GM18517 (cell line): Measurements from ENCODE around the gene PRR14.
"Not testable (repeated sequence)": the region's sequence is repeated elsewhere in the genome, so short reads cannot be mapped to it uniquely, and the experiment has no call there.

Experiments
- ATAC-seq: cut with Tn5 transposase; IDR thresholded peaks from one replicate; pipeline ENCODE4 v1.9.1; 2021; ENCODE audit warnings: mild to moderate bottlenecking, moderate library complexity; ENCODE audit not compliant: unreplicated experiment

The PRR14 gene

DNA sequence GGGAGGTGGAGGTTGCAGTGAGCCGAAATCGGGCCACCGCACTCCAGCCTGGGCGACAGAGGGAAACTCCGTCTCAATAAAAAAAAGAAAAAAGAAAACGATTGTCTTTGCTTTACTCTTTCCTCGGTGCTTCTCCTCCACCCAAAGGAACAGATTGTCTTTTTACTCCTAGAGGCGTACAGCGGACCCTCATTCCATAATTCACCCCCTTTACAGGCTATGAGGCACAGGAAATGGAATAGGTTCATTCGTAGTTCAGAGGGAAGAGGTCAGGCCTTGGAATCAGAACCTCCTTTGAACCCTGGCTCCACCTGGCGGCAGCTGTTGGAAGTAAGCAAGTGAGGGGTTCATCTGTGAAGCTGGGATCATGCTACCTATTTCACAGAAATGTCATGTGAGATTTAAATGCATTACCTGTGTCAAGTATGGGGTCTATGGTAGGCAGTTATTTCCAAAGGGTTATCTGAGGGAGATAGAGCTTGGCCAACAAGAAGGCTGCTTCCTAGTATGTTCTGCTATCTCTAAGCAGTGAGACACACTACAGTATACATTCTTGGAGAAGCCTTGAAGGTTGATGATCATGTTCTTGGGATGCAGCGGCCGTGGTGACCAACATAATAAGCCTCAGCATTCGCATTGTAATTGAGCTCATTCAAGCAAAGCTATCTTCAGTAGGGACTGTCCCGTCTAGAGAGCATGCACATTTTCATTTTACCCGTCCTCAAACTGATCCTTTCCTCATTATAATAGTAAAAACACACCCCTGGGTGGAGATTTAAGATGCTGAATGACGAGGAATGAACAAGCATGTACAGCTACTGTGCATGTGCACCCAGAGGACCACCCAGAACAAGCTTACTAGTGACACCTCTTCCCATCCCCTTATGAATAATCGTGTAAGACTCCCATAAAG, 21.9 kb upstream of the PRR14 start:
- ATAC-seq = no peak

GRCh38 chr16:30632454-30632853, 18.3 kb upstream of the PRR14 start:
- not testable (repeated sequence) for ATAC-seq

DNA sequence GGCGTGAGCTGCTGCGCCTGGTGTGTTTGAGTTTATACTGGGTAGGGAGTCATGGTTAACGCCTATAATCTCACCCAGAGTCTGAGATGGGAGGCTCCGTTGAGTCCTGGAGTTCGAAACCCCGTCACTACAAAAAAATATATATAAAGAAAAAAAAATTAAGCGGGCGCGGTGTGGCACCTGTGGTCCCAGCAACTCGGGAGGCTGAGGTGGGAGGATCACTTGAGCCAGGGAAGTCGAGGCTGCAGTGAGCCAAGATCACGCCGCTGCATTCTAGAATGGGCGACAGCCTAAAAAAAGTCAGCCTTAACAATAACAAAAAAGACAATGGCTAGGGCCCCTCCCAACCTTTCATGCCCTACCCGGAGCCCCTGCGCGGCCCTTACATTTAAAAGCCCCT, 17.2 kb upstream of the PRR14 start:
- no peak for ATAC-seq

GRCh38 chr16:30636599-30636998, 14.2 kb upstream of the PRR14 start:
- no peak for ATAC-seq

DNA sequence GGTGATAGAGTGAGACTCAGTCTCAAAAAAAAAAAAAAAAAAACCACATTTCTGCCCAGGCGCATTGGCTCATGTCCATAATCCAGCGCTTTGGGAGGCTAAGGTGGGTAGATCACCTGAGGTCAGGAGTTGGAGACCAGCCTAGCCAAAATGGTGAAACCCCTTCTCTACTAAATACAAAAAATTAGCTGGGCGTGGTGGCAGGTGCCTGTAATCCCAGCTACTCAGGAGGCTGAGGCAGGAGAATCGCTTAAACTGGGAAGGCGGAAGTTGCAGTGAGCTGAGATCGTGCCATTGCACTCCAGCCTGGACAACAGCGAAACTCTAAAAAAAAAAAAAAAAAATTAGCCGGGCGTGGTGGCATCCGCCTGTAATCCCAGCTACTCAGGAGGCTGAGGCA, 13.6 kb upstream of the PRR14 start:
- not testable (repeated sequence) for ATAC-seq

- no peak for ATAC-seq
These were observed 12.8 kb upstream of the PRR14 start for GRCh38 chr16:30637944-30638343.

- ATAC-seq = no peak
These were observed 9.3 kb upstream of the PRR14 start for GRCh38 chr16:30641378-30641982.

- no peak for ATAC-seq
These were observed 6.4 kb upstream of the PRR14 start for GRCh38 chr16:30644334-30644830.

GRCh38 chr16:30645727-30646126, 5.0 kb upstream of the PRR14 start:
- no peak for ATAC-seq

- ATAC-seq = no peak
These were observed 3.5 kb upstream of the PRR14 start for GRCh38 chr16:30647274-30647571.

DNA sequence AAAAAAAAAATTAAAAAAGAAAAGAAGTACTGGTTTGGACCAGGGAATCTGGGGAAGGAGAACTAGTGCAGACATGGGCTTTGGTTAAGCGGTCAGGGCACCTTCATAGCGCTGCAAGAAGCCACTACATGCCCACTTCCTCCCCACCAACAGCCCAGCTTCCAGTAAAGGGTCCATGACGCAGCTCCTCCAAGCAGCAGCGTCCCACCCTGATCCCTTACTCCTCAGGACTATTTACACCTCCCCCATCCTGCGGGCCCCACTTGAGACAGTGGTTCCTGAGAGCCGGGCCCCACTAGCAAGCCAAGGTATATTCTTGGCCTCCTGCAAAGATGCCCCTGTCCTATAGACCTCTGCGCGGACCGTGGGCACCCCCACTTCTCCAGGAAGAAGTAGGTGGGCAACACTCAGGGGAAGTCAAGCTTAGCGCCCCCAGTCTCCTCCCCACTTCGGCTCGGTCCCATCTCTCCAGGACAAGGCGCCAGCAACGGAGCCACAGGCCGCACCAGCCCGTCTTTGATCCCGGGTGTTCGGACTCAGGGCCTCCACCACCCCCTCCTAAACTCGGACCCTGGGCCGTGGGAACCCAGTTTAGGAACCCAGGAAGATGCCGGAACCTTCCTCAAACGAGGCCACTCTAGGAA, 913 bp upstream of the PRR14 start:
- ATAC-seq = no peak

DNA sequence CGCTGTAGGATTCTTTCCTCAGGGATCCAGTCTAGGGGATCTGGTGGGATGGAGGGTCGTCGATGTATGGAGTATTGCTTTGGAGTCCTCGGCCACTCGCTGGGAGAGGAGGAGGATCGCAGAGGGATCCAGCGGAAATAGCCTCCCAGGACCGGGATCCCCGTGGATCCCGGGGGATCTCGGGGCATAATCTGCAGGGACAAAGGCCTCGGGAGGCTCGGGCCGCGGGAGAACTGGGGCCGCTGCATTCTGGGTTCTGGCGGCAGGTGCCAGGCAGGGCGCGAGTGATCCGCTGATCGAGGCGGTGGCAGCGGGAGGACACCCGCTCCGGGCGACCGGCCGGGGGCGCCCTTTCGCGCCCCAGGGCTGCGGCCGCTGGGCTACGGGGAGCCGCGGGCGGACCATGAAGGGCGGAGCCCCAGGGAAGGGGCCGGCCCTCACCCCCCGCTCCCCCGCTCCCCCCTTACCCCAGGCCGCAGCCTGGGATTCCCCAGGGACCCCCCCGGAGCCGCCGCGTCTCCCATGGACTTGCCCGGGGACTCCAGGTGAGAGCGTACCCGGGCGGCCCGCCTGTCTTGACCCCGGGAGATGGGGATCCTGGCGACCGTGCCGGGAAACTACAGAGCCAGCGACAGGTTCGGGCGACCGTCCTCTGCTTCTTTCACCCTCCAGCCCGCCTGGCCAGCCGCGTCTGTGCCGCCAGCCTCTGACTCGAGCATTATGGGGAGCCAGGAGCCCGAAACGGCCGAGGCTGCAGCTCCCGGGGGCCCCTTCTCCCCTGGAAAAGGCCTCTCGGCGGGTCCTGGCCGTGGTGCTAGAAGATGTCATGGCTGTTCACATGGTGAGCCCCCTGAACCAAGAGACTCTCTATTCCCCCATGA, 604 bp downstream of the PRR14 start:
- ATAC-seq = peak; percentile 27

DNA sequence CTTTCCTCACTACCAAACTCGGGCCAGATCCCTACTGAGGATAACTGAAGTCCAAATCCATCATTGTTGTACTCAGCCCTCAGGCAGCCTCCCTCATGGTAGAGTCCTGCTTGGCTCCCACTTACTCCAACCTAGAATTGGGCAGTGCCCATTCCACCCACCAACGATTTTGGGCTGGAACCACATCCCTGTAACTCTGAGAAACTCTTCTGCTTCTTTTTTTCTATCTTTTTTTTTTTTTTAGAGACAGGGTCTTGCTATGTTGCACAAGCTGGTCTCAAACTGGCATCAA, 1.2 kb downstream of the PRR14 start:
- no peak for ATAC-seq

- no peak for ATAC-seq
These were observed 2.0 kb downstream of the PRR14 start for GRCh38 chr16:30652718-30653117.

DNA sequence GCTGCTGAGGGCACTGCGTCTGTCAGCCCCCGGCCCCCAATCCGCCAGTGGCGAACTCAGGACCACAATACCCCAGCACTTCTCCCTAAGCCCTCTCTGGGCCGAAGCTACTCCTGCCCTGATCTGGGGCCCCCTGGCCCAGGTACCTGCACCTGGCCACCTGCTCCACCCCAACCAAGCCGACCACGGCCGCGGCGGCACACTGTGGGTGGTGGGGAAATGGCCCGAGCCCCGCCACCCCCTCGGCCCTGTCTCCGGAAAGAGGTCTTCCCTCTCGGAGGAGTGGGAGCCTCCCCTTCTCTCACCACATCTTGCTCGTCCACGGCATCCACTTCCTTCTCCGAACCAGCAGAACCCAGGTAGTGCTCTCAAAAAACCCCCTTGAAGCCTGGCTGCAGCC, 4.1 kb downstream of the PRR14 start:
- ATAC-seq = no peak

GRCh38 chr16:30655815-30656347, 5.1 kb downstream of the PRR14 start:
- ATAC-seq = no peak

GRCh38 chr16:30656388-30656787, 5.6 kb downstream of the PRR14 start:
- no peak for ATAC-seq

DNA sequence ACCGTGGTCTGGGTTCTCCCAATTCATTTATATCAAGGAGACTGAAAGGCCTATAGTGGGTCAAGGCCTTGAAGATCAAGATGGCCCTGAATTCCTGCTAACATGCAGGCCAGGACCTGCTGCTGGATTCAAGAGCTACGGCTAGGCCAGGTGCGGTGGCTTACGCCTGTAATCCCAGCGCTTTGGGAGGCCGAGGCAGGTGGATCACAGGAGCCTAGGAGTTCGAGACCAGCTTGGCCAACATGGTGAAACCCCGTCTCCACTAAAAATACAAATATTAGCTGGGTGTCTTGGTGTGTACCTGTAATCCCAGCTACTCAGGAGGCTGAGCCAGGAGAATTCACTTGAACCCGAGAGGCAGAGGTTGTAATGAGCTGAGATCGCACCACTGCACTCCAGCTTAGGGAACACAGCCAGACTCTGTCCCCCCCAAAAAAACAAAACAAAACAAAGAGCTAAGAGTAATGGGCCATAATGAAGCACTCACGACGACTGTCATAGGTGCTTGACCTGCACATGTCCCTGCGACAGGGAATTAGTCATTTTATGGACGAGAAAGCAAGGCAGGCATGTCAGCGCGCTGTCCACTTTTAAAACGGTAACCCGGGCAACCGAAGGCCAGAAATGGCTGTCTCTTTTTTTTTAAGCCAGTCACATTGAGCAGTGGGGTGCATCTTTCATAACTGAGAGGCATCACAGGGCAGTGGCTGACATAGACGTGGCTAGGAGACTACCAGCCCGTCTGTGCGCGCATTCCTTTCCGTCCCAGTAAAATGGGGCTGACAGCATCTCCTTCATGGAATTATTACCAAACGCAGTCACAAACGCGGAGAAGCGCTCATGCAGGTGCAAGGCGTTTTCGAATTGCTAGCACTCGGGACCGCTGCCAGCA, 6.5 kb downstream of the PRR14 start:
- ATAC-seq = no peak

DNA sequence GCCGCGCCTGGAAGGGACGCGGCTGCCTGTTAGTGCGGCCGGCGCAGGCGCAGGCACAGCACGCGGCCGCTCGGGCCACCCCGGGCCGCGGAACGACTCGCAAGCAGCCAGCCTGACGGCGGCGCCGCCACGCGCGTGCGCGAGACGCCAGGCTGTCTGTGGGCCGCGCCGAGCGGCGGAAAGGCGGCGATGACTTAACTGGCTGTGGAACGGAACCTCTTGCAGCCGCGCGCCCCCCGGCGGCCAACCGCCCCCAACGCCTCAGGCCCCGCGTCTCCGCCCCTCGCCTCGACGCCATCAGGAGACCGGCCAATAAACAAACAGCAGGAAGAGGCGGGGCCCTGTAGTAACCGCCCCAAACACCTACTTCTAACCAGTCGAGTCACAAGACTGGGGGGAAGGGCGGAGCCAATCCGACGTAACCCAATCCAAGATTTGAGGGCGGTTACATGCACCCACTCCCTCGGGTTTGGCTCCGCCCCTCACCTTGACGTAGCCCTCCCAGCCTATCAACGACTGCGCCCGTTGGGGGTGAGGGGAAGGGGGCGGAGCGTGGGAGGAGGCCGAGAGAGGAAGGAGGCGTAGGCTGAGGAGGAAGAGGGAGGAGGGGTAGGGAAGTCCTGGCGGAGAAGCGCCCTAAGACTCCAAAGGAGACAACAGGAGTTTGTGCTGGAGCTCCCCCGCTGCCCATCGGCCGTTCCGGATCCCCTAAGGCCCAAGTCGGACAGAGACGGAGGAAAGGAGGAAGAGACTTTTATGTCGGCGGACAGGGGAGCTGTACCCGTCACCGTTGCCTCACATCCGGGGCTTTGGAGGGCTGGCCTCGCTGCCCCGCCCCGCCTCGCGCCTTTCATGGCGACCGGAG, 7.3 kb downstream of the PRR14 start, which contains the start of gene FBRS:
FBRS (plus strand) TSS at position 566 of the 865 bp plus-strand sequence. CDS start 1,088 bp downstream, outside the sequence.
- ATAC-seq = peak; percentile 81
